GM18907 (cell line): Measurements from ENCODE around the gene KRT28.

Experiments
- ATAC-seq: cut with Tn5 transposase; IDR thresholded peaks from one replicate; pipeline ENCODE4 v1.9.1; 2021; ENCODE audit warnings: mild to moderate bottlenecking, moderate library complexity; ENCODE audit not compliant: unreplicated experiment

Gene KRT28, protein sequence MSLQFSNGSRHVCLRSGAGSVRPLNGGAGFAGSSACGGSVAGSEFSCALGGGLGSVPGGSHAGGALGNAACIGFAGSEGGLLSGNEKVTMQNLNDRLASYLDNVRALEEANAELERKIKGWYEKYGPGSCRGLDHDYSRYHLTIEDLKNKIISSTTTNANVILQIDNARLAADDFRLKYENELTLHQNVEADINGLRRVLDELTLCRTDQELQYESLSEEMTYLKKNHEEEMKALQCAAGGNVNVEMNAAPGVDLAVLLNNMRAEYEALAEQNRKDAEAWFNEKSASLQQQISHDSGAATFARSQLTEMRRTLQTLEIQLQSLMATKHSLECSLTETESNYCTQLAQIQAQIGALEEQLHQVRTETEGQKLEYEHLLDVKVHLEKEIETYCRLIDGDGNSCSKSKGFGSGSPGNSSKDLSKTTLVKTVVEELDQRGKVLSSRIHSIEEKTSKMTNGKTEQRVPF

GRCh38 chr17:40799859-40800258 is at the start of gene KRT28:
Gene KRT28 (minus strand): TSS chr17:40799959. CDS start chr17:40799893, 66 bp downstream.
- no peak for ATAC-seq

DNA sequence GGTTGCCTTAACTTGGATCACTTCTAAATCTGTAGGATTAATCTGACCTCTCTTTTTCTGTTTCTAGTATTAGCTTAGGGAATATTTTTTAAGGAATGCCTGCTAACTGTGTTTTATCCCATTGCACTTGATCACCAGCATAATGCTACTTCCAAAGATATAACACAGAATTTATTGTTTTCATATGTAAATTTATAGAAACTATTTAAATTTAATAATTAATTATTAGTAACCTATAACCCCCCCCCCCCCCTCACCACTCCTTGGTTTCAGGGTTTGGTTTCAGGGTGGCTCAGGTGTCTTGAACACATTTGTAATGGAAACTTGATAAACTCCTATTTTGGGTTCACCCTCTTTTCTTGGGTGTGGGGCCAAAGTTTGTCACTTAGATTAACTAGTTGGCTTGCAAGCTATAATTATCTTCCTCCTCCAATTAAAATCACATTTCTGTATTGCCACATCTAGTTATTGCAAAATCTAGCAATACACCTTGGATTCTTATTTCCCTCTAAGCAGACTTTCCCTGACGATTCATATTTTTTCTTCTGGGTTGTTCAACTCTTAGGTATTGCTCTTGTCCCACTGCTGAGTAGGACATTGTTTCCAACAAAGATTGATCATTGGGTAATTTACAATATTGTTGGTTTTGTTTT is 49.0 kb upstream of the KRT28 start:
- ATAC-seq, result no peak

GRCh38 chr17:40846515-40847144 is 46.9 kb upstream of the KRT28 start:
- no peak for ATAC-seq

GRCh38 chr17:40844671-40845107 is 44.9 kb upstream of the KRT28 start:
- ATAC-seq, result no peak

- no peak for ATAC-seq
Observed at GRCh38 chr17:40843242-40843641, 43.5 kb upstream of the KRT28 start.

DNA sequence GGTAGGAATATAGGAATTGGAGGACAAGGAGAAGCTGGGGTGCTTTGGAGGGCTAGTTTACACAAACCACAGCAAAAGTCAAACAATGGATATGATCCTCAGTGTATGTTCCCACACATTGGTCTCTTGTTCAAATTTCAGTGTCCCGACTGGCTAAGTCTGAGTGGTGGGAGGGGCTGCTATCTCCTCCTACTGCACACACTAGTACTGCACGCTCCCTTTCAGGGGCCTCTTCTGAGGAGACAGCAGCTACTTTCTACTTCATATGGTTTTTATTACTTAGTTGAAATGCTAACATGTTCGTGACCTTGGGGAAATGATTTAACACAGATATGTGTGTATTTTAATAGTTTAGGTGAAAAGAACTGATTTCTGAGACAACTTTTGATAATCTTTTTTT is 41.5 kb upstream of the KRT28 start:
- ATAC-seq, result no peak

- no peak for ATAC-seq
Observed at GRCh38 chr17:40839194-40839593, 39.4 kb upstream of the KRT28 start.

DNA sequence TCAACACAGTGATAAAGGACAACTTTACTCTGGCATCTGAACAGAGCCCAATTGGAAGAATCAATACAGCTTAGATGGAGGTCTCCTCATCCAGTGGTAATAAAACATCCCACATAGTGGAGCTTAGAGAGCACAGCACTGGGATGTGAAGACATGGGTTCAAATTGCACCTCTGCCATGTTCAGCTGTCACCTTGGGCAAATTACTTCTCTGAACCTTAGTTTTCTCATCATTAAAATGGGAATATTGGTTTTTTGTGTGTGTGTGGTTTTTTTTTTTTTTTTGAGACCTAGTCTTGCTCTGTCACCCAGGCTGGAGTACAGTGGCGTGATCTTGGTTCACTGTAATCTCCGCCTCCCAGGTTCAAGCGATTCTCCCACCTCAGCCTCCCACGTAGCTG is 36.3 kb upstream of the KRT28 start:
- ATAC-seq, result no peak

GRCh38 chr17:40833882-40834281 is 34.1 kb upstream of the KRT28 start:
- ATAC-seq, result no peak

- no peak for ATAC-seq
Observed at GRCh38 chr17:40832840-40833239, 33.1 kb upstream of the KRT28 start.

- no peak for ATAC-seq
Observed at GRCh38 chr17:40830085-40830776, 30.5 kb upstream of the KRT28 start.

GRCh38 chr17:40828454-40829044 is 28.8 kb upstream of the KRT28 start:
- no peak for ATAC-seq

GRCh38 chr17:40827746-40828453 is 28.1 kb upstream of the KRT28 start:
- no peak for ATAC-seq

DNA sequence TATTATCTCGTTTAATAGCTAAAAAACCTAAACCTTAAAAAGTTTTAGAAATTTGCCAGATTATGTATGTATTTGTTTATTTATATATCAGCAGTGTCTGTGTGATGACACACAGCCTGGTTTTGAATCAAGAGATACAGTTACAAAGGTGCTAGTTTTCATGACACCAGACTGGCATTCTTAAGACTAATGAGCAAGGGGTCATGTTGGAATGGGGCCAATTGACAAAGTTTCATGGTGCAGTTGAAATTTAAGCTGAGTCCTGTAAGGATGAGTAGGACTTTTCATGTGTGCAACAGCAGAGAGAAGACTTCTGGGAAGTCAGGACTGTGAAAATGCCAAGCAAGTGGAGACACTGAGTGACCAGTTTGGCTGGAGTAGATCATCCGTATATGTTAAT is 25.8 kb upstream of the KRT28 start:
- no peak for ATAC-seq

GRCh38 chr17:40824015-40824832 is 24.5 kb upstream of the KRT28 start:
- no peak for ATAC-seq

DNA sequence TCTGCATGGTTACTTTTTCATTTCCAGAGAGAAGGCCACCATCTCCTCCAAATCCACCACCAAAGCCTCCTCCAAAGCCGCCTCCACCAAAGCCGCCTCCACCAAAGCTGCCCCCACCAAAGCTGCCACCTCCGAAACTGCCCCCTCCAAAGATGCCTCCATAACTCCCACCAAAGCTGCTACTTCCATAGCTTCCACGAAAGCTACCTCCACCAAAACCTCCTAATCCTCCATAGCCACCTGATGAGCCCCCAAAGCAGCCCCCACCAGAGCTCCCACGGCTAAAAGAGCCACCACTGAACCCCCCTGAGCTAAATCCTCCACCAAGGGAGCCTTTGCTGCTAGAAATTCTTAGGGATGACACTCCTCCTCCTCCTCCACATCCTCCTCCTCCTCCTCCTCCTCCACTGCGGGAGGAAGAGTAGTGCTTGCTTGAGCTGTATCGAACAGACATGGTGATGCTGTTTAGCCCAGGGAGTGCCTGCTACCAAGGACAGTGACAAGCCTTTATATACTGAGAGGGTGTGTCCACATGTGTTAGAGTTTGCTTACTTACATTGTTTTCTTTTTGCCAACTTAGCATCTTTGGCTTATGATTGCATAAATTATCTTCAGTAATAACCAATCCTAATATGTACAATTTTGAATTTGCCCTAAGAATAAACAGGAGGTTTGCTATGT is 22.5 kb upstream of the KRT28 start, which contains the start of gene KRT10:
Gene KRT10 (minus strand): TSS at position 483 of the 681 bp plus-strand sequence. CDS start 29 bp downstream, at position 454.
- ATAC-seq, result no peak

- ATAC-seq, result no peak
Observed at GRCh38 chr17:40821536-40821935, 21.8 kb upstream of the KRT28 start.

DNA sequence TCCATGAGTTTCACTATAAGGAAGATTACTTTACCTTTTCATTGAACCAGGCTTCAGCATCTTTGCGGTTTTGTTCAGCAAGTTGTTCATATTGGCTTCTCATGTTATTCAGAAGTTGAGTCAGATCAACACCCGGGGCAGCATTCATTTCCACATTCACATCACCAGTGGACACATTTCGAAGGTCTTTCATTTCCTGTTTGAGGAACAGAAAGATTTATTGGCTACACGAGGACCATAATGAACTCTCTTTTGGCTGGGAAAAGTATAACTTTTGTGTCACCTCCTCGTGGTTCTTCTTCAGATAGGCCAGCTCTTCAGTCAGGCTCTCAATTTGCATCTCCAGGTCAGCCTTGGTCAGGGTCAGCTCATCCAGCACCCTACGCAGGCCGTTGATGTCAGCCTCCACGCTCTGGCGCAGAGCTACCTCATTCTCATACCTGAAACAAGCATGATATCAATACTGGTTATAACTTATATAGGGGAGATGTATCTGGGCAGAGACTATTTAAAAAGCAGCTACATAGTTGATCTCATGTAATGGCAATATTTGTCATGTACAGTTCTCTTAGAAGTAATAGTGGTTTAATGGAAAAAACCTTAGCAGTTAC is 20.6 kb upstream of the KRT28 start:
- ATAC-seq, result no peak
